ENCODE data around the gene AKT1S1.

AKT1S1 gene

DNA sequence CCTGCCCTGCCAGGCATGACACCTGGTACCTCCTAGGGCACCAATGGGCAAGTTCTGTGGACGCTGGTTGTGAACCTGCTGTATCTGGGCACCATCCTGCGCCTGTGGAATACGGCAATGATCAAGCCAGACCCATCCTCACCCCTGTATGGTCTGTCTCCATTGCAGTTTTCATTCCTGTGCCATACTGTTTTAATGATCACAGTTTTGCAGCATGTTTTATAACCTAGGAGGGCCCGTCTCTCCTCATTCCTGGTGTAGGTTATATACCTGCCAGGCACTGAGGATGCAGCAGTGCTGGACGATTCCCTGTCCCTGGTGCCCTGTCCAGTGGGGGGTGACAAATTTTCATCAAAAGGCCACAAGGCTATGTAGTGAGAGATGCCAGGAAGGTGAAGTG lies 5.9 kb upstream of the AKT1S1 start:
- DNase-seq (ENCODE audit: low read depth in 4 of 4, low spot score in 1 of 4): no peak

- no peak for DNase-seq (ENCODE audit: low read depth in 4 of 4, low spot score in 1 of 4)
Observed at GRCh38 chr19:49882643-49883042, 5.5 kb upstream of the AKT1S1 start.

DNA sequence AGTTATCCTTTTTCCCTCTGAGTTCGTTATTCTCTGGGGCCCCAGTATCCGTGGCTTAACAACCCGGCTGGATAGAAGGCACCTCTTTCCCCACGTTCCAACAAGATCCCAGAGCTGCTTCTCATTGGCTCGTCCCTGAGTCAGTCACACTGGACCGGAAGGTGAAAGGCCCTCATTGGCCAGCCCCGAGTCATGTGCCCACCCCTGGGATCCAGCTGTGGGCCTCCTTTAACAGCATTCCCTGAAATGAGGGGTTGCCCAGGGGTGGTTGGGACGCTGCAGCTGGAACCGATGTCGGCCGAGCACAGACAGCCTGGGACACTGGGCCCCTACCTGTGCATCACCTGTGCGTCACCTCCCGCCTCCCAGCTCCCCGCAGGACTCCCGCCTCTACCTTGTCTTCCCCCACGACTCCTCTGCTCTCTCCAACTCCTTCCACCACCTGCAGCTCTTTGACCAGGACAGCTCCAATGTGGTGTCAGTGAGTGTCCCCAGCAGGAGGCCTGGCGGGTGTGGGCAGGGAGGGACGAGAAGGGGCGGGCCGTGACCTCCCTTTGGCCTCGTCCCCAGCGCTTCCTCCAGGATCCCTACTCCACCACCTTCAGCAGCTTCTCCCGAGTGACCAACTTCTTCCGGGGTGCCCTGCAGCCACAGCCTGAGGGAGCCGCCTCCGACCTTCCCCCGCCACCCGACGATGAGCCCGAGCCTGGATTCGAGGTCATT lies 4.7 kb upstream of the AKT1S1 start:
- DNase-seq (ENCODE audit: low read depth in 4 of 4, low spot score in 1 of 4): no peak

- DNase-seq (ENCODE audit: low read depth in 4 of 4, low spot score in 1 of 4): no peak
Observed at GRCh38 chr19:49881186-49881585, 4.0 kb upstream of the AKT1S1 start.

DNA sequence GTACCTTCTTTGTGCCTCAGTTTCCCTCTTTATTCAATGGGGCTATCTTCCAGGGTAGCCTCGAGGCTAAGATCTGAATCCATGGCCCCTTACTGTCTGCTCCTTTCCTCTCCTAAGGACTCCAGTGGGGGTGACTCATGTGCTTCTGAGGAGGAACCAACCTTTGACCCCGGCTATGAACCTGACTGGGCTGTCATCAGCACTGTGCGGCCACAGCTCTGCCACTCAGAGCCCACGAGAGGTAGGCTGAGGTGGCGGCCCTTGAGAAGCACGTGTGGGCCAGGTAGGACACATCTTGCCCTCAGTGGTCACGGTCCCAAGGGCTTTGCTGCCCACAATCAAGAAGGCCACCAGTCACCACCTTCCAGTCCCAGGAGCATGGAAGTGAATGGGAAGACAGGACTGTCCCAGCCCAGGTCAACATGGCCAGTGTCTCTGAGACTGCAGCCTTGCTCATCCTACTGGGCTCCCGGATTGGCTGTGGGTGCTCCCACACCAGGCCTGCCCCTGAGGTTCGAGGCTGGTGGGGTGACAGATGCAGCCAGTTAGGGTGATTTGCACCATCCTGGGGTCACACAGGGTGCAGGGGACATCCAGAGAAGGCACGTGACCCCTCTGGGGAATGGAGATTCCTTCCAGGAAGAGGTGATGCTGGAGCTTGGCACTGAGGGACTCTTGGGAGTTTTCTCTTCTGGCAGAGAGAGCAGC lies 3.2 kb upstream of the AKT1S1 start:
- DNase-seq (ENCODE audit: low read depth in 4 of 4, low spot score in 1 of 4): no peak

- no peak for DNase-seq (ENCODE audit: low read depth in 4 of 4, low spot score in 1 of 4)
Observed at GRCh38 chr19:49879243-49879963, 2.2 kb upstream of the AKT1S1 start.

DNA sequence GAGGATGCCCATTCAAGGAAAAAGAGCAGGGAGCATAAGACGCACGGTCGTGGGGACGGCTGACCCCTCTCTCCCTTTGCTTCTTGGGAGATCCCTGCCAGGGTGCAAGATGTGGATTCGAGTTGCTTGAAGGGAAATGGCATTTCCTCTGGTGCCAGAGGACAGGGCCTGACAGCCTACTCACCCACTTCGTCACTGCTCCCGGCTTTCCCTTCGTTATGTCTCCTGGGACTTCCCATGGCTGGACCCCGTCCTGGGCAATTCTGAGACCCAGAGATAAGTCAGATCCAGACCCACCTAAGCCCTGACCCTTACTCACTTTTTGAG lies 1.6 kb upstream of the AKT1S1 start:
- DNase-seq (ENCODE audit: low read depth in 4 of 4, low spot score in 1 of 4): no peak

DNA sequence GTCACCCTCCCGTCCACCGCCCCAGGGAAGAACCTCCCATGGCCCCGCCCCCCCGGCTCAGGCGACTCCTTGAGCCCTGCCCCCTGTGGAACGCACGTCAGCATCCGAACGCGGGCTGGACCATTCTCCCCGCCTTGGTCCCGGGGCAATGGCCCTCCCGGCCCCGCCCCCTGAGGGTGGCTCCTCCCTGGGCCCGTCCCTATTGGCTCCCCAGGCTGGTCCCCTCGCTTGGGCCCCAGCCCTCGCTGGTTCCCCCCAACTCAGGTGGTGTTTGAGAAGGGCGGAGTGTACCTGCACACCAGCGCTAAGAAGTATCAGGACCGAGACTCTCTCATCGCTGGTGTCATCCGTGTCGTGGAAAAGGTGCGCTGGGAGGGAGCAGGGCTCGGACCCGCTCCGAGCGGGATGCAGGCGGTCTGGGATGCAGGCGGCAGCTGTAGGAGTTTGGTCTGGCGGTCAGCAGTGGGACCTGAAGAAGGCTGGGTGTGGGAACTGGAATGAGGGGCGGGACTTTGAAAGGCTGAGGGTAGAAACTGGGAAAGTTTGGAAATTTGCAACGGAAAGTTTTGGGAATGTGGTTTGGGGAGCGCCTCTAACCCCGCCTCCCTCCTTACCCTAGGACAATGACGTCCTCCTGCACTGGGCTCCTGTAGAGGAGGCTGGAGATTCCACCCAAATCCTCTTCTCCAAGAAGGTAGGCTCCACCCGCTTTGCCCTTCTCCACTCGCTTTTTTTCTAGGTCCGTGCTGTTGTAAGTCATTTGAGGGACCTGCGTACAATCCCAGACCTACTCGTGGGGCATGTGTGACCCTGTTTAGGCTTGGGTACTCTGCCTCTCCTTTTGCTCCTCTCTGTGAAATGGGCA lies 956 bp upstream of the AKT1S1 start:
- DNase-seq (ENCODE audit: low read depth in 4 of 4, low spot score in 1 of 4): peak; percentile 95 to 100 (median 98)

GRCh38 chr19:49876422-49877019 lies 634 bp downstream of the AKT1S1 start:
- peak; percentile 88 to 96 (median 94) for DNase-seq (ENCODE audit: low read depth in 4 of 4, low spot score in 1 of 4)

DNA sequence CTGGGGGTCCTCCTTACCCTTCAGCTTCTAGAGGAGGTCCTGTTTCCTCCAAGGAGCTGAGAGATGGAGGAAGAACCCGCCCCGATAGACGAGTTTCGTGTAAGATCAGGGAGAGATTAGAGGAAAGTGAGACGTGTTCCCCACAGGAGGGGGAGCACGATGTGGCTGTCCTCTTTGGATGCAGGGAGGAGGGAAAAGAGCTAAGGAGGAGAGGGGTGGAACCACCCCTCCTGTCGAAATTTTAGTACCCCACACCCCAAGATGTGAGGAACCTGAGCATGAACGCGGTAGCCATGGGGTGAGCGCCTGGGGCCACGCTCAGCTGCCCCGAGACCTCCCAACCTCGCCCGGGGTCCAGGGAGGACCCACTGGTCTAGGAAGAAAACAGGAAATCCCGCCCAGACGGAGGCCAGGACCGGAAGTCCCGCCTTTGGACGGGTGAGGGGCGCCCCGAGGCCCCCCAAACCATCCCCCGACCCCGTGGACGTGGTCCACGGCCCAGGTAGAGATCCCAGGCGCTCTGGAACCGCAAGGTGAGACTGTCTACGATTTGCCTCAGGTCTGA lies 1.2 kb downstream of the AKT1S1 start:
- DNase-seq (ENCODE audit: low read depth in 4 of 4, low spot score in 1 of 4): peak in 2 of 4 experiments; percentile 47 to 48

DNA sequence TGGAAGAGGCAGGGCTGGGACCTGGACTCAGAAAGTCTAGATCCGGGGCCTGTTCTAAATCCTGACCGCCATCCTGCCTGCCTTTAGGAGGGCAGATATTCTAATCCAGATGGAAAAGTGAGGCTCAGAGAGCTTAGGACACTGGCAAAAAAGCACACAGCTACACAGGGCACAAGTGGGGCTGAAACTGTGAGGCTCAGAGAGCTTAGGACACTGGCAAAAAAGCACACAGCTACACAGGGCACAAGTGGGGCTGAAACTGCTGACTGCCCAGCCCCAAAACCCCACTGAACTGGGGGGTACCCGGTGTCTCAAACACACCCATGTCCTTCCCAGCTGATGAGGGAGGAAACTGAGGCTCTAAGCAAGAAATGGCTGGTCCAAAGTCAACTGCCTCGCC lies 2.0 kb downstream of the AKT1S1 start:
- DNase-seq (ENCODE audit: low read depth in 4 of 4, low spot score in 1 of 4): no peak

DNA sequence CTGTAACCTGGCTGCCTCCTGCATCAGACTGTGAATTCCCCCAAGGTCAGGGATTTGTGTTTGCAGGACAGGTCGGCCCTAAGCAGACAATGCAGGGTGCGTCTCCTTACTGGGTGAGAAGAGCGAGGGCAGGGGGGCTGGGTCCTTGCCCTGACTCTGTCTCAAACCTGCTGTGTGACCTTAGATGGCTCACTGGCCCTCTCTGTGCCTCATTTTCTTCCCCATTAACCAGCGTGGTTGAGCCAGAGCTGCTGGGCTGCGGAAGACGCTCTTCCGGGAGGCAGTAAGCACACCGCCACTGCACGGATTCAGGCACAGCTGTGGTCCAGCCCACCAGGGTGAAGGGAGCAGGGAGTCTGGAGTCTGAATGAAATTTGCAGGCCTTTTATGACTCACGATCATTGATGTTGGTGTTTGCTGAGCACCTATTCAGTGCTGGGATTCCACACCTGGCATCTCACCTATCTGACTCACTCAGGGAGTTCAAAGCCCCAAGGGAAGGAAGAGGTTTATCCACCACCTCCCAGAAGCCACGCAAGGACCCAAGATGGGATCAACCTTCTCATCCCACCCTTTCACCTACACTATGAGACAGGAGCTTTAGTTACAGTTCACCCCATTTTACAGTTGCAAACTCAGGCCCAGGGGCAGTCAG lies 2.5 kb downstream of the AKT1S1 start:
- DNase-seq (ENCODE audit: low read depth in 4 of 4, low spot score in 1 of 4): no peak

DNA sequence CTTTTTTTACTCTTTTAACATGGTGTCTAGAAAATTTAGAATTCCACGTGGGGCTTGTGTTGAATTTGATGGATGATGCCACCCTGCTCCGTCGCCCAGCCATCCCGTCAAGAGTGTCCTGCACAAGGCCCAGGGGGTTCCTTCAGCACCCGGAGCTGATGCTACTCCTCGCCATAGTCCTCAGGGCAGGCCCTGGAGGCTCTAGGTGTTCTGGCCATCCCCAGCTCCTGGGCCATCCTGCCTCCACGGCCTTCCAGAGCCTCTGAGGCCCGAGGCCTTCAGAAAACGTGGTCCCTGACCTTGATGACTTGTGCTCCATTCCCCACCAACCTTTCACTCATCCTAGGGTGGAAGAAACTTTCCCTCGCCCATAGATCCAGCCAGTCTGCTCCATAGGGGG lies 3.3 kb downstream of the AKT1S1 start:
- DNase-seq (ENCODE audit: low read depth in 4 of 4, low spot score in 1 of 4): no peak

- DNase-seq (ENCODE audit: low read depth in 4 of 4, low spot score in 1 of 4): no peak
Observed at GRCh38 chr19:49873129-49873521, 4.0 kb downstream of the AKT1S1 start.

GRCh38 chr19:49872245-49873128 lies 4.7 kb downstream of the AKT1S1 start:
- no peak for DNase-seq (ENCODE audit: low read depth in 4 of 4, low spot score in 1 of 4)

GRCh38 chr19:49871349-49871985 lies 5.7 kb downstream of the AKT1S1 start:
- DNase-seq (ENCODE audit: low read depth in 4 of 4, low spot score in 1 of 4): no peak

GRCh38 chr19:49870309-49870901 lies 6.8 kb downstream of the AKT1S1 start:
- DNase-seq (ENCODE audit: low read depth in 4 of 4, low spot score in 1 of 4): no peak
